ENCODE data around the gene INTS14. TPM values are rescaled to one million over a fixed set of nuclear protein-coding genes. Genes with fewer than 3 reads are reported as not detected.

INTS14 gene
- total and polyA plus RNA-seq, 2 of the 8 experiments (the other 6 are each of a cell fraction or from before 2014, with no cell fraction given), result 33.1 to 33.7 TPM

DNA sequence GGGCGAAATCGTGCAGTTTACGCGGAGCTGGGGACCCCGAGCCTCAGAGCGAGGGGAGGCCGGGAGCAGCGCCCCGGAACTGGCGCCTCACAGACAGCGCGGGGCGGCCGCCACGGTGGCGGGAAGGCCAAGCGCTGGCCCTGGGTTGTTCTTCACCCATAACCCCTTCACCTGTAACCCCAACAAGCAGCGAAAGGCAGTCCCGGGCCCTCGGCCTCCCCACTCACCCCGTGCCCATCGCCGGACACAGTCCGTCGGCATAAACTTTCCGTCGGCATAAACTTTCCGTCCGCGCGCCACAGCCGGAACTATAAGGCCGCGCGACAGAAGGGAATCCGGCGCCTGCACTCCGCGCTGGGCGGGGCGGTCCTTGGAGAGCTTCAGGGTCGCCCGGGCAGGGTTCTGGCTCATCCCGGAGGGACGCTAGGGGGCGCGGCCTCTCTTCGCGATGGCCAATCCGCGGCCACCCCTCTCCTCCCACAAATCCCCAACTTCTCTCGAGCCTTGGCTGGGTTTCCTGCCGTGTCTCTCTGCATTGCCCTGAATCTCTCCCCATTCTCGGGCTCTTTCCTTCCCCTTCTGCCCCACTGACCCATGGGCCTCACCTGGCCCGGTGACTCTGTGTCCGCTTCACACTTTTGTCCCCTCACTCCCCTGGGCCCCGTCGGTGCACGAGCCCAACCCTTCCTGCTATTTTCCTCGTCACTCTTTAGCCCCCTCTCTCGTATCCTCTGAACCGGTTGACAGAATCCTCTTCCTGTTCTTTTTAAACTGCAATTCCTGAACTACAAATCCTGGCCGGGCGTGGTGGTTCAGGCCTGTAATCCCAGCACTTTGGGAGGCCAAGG, at the start of gene INTS14 (continued):
- TF ChIP-seq CTBP2 (IDR thresholded peaks at IDR 0.05; ENCODE audit: borderline replicate concordance, insufficient read depth, insufficient read length, low read length) (no peak), SIRT6 (IDR thresholded peaks at IDR 0.05; ENCODE audit: low read length) (no peak), SAP30 (IDR thresholded peaks at IDR 0.05; ENCODE audit: insufficient read depth, insufficient replicate concordance, low read length) (no peak)
- TF ChIP-seq, protein P1, sequence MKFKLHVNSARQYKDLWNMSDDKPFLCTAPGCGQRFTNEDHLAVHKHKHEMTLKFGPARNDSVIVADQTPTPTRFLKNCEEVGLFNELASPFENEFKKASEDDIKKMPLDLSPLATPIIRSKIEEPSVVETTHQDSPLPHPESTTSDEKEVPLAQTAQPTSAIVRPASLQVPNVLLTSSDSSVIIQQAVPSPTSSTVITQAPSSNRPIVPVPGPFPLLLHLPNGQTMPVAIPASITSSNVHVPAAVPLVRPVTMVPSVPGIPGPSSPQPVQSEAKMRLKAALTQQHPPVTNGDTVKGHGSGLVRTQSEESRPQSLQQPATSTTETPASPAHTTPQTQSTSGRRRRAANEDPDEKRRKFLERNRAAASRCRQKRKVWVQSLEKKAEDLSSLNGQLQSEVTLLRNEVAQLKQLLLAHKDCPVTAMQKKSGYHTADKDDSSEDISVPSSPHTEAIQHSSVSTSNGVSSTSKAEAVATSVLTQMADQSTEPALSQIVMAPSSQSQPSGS (IDR thresholded peaks at IDR 0.05; ENCODE audit: low read length), result no peak; the same call in 1 of the 2 replicates
